Measurements from ENCODE around the gene SELL.
A peak's percentile ranks its signal among the peaks of the same experiment; 100 is the strongest.
"Not testable (repeated sequence)": the region's sequence is repeated elsewhere in the genome, so short reads cannot be mapped to it uniquely, and the experiment has no call there.

Gene SELL

DNA sequence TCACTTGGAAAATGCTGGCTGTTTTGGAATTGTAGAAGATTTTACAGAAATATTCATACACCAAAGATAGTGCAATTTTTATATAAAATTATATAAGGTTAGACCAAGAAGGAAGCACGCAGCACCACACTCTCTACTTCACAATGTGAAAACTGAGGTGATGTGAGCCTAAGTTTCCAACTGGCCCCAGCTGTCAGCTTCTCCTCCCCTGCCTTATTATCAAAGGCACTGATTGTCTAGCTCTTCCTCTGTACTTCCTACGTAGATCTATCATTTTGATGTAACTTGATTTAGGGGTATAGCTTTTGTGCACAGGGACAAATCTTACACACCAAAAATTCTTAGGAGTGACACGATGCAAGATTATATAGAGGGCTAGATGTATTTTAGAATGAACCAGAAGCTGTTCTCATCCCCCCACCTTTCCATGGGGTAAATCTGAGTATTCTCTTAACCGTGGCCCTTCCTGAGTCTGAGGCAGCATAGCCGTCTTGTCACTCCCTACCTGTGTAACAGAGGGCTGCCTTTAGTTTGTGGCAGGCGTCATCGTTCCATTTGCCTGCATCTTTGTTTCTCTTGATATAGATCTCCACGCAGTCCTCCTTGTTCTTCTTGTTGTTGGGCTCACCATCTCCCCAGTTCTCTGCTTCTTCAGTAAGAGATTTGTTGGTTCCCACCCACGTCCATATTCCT, 3.4 kb downstream of the SELL start:
- no peak for DNase-seq (ENCODE audit: low read depth in 2 of 3, low spot score in 1 of 3)

DNA sequence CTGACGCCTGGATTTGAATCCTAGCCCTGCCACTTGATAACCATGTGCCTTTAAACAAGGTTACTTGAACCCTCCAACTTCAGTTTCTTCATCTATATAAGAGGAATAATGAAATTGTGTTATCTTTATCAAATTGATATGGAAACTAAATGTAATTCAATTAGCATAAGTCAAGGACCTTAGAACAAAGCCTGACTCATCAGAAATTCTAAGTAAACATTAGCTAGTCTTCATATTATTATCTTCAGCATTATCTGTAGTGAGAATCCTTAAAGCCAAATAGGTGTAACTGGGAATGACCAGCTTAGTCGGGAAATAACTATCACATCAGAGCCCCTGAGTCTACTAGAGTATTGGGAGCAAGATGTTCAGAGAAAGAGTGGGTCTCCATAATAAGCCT, 6.6 kb downstream of the SELL start:
- DNase-seq (ENCODE audit: low read depth in 2 of 3, low spot score in 1 of 3) = no peak

DNA sequence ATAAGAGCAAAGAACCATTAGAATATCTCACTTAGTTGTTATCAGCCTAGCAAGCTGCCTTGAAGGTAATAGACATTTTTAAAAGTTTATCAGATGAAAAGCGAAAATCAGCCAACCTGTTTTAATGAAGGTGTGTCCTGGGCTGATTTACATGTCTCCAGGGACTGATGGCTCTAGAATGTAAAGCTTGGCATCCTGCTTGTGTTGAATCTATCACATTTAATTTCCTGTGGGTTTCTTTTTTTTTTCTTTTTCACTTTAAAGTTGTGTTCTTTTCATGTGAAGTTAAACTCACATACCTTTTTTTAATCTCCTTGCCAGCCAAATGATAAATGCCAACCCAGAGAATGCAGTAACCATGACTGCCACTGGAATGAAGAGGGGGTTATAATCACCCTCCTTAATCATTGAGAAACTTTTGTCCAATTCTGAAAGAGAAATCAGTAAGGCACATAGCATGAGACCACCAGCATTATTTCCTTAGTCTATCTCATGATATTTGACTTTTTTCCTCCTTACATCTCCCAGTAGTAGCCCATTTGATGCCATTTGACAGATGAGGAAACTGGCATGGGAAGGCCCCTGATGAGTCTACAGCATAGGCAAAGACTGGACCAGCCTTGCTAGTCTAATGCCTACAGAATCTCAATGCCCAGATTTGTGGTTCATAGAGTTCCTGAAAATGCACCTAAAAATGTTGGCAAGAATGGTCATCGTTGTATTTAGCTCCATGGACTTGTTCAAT, 10.0 kb downstream of the SELL start:
- DNase-seq (ENCODE audit: low read depth in 2 of 3, low spot score in 1 of 3) = no peak

DNA sequence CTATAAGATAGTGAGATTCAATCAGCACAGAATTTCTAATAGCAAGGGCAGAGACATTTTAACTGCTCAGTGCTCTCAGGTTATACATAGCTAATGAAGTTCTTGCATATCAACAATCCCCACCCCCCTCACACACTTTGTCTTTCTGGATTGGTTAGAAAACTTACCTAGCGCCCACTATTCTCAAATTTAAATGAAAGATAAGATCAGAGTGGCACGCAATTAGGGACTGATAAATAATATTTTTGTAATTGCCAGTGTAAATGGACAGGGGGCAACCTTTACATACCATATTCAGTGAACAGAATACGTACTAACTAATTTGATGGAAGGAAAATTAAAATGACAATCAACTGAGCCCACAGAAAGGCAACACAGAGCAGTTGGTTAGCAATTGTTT, 11.7 kb downstream of the SELL start:
- no peak for DNase-seq (ENCODE audit: low read depth in 2 of 3, low spot score in 1 of 3)

DNA sequence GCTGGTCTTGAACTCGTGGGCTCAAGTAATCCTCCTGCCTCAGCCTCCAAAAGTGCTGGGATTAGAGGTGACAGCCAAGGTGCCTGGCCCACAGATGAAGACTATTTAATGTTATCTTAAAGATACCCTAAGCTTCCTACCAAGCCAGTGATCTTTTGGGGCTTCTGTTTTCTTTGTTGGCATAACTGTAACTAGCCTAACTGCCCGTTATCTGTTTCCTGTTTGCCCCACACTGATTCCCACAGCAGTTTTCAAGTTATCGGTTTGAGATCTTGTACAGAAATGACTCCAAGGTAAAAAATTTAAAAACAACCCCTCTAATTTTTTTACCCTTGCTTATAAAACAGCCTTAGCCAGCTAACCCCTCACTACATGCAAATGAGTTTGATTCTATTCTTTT, 12.4 kb downstream of the SELL start:
- DNase-seq (ENCODE audit: low read depth in 2 of 3, low spot score in 1 of 3) = no peak

DNA sequence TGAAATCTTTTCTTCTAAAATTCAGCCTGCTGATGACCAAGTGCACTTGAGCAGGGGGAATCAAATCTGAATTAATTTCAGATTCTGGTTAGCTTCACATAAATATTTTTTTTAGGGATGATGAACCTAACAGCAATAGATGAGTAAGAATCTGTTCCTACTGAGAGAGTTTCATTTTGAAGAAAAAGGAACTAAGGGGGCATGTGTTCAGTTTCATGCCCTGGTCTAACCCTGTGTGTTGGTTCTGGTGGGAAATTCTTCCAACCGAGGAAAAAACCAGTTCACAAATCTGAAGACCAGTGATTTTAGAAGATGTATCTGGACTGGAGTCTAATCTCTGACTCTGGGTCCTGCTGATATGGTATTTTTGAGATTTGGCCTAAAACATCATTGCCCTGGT, 13.7 kb downstream of the SELL start:
- no peak for DNase-seq (ENCODE audit: low read depth in 2 of 3, low spot score in 1 of 3)

DNA sequence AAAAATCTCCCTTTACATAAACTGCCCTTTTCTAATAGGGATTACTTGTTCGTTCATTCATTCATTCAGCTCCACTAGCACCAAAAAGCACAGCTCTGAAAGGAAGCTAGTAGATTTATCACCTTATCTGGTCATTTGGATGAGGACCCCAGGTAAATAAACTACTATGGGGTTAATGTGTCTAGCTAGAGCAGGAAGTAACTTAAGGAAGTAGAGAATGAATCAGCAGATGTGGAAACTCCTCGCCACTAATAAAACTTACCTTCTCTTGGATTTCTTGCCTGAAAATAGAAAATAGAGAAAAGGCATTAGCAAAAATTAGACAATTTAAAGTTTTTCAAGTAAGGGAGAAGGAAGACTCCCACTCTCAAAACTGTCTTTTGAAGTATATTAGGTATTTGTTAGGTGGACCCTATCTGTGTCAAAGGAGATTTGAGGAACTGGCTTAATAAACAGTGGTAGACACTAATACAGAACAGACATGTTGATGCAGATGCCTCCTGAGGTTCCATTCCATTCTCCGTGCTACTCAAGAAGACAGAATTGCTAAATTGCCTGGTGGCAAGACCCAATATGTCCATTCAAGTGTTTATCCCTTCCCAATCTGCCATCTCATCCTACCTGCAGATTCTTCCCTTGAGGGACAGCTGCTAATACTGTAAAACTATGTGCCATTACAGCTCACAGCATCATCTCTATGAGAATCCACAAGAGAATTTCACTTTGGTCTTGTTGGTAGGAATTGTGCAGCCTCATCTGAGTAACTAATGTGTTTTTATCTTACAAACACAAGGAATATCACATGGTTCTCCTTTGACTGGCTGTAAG, 14.9 kb downstream of the SELL start:
- DNase-seq (ENCODE audit: low read depth in 2 of 3, low spot score in 1 of 3) = no peak

DNA sequence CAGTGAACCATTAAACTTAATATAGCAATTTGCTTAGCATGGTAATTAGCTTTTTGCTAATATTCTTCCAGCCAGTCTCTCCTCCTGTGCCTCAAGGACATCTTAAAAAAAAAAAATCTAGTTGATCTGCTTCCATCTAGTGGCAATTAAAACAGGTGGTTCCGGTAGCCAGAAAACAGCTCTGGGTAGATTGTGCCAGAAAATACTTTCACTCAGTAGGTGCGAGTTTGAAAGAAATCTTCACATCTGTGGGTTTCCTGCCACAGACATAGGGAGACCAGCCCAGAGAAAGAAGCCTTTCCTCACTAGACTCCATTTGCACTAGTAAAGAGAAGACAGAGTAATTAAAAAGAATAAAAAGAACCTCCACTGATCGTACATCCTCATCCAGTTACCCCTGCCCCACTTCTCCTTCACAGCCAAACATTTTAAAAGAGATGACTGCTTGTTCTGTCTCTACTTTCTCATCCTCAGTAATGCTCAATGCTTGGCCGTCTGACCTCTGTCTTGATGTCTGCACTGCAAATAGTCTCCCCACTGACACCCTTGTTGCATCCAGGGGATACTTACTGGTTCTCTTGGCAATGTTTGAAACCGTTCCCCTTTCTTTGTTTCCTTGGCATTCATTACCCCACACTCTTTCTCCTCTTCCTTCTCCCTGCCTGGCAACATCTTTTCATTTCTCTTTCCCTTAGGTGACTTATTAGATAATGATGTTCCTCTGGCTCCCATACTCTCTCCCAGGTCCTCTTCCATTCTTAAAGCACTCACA, 16.9 kb downstream of the SELL start:
- DNase-seq (ENCODE audit: low read depth in 2 of 3, low spot score in 1 of 3) = no peak

DNA sequence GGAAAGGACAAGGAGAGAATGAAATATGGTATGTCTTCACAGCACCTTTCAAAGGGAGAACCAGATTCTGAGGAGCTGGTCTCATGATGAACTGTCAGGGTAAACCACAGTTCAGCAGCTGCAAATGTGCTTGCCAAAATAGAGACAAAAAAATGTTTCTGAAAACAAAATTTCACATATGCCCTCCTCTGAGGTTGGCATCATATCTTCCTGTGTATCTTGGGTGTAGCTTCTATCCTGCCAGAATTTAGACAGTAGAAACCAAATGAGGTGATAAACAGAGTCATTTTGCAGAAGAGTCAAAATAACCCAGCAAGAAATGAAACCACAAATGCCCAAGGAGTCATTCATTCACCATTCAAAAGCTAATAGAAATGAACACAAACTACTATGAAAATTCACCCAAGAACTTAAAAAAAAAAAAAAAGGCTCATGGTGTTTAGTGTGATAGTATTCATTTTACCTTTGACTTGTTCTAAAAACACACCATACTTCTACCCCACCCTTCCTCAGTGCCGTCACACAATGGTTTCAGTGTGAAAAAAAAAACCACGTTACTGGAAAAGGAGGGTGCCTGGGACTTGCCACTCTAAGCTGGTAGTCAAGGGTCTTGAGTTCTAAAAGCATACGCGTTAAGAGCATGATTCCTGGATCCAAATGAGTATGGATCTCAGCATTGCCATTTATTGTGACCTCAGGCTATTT, 18.5 kb downstream of the SELL start:
- DNase-seq (ENCODE audit: low read depth in 2 of 3, low spot score in 1 of 3) = no peak

DNA sequence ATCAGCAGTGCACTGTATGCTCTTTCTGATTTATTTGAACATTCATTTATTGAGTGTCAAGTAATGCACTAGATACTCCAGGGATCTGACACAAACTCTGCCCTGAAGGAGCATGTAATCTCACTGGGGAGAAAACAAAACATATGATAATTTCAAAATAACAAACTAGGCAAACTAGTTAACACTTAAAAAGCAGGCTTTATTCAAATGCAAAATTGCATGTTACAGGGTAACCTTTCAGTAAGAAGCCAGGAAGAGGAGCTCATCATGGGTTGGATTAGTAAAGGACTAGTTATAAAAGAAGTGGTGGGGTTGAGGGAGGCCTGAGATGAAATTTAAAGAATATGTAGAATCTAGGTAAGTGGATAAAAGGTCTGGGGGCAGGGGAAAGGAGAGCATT, 20.9 kb downstream of the SELL start:
- DNase-seq (ENCODE audit: low read depth in 2 of 3, low spot score in 1 of 3) = no peak

DNA sequence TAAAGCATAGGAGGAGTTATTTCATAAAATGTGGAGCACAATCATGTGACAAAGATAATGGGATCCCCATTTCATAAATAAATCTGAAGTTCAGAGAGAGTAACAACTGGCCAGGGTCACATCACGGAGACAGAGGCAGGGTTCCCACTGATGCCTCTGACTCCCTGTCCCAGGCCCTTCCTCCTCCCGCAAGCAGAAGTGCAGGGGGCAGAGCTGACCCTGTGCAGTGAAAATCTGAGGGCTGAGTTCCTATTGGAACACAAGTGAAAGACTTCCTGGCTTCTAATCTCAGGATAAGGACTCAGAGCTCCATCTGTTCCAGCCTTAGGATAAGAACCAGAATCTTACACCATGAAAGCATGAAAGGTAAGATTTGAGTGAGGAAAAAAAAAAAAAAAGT, 22.0 kb downstream of the SELL start:
- no peak for DNase-seq (ENCODE audit: low read depth in 2 of 3, low spot score in 1 of 3)

DNA sequence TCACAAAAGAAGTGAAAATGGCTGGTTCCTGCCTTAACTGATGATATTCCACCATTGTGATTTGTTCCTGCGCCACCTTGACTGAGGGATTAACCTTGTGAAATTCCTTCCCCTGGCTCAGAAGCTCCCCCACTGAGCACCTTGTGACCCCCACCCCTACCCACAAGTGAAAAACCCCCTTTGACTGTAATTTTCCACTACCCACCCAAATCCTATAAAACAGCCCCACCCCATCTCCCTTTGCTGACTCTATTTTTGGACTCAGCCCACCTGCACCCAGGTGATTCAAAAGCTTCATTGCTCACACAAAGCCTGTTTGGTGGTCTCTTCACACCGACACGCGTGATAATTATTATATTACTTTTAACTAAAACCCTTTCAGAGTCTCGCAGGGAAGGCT, 23.0 kb downstream of the SELL start:
- not testable (repeated sequence) for DNase-seq (ENCODE audit: low read depth in 2 of 3, low spot score in 1 of 3)

DNA sequence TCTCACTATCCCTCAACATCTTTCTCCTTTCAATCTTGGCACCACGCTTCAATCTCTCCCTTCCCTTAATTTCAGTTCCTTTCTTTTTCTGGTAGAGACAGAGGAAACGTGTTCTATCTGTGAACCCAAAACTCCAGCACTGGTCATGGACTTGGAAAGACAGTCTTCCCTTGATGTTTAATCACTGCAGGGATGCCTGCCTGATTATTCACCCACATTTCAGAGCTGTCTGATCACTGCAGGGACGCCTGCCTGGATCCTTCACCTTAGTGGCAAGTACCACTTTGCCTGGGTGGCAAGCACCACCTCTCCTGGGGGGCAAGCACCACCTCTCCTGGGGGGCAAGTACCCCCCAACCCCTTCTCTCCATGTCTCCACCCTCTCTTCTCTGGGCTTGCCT, 27.8 kb downstream of the SELL start:
- no peak for DNase-seq (ENCODE audit: low read depth in 2 of 3, low spot score in 1 of 3)

DNA sequence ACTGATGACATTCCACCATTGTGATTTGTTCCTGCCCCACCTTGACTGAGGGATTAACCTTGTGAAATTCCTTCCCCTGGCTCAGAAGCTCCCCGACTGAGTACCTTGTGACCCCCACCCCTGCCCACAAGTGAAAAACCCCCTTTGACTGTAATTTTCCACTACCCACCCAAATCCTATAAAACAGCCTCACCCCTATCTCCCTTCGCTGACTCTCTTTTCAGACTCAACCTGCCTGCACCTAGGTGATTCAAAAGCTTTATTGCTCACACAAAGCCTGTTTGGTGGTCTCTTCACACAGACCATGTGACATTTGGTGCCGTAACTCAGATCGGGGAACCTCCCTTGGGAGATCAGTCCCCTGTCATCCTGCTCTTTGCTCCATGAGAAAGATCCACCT, 28.3 kb downstream of the SELL start:
- DNase-seq (ENCODE audit: low read depth in 2 of 3, low spot score in 1 of 3) = not testable (repeated sequence)

DNA sequence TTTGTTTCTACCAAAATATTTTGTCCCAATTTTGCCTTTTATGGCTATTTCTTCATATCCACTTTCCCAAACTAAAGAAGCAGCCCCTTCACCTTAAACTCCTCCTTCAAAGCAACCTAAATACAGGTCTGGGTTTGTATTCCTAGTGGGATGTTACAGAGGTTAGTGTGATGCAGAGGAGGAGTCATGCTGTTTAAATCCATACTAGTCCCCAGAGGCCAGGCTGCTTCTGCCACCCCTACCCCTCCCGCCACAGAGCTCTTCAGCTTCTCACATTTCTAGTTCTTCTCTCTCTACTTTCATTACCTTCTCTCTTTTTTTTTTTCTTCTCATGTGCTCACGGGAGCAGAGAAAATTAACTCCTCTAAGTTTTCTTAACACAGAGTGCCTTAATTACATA, 29.3 kb downstream of the SELL start:
- no peak for DNase-seq (ENCODE audit: low read depth in 2 of 3, low spot score in 1 of 3)

DNA sequence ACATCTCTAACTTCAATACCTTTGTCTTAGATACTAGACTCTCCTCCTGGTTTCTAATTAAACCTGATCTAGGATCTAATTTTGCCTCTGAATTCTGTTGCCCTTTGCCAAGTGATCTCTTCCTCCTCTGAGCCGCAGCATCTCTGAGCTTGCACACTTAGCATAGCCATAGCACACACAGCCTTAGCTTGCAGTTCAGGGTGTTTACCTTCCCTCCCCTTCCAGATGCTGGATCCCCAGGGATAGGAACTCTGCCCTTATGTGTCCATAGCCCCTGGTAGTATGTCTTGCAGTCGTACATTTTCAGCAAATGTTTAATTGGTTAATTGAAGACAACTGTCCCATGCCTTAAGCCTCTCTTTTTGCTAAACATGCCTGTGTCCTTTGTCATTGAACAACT, 30.3 kb downstream of the SELL start:
- DNase-seq (ENCODE audit: low read depth in 2 of 3, low spot score in 1 of 3) = no peak

DNA sequence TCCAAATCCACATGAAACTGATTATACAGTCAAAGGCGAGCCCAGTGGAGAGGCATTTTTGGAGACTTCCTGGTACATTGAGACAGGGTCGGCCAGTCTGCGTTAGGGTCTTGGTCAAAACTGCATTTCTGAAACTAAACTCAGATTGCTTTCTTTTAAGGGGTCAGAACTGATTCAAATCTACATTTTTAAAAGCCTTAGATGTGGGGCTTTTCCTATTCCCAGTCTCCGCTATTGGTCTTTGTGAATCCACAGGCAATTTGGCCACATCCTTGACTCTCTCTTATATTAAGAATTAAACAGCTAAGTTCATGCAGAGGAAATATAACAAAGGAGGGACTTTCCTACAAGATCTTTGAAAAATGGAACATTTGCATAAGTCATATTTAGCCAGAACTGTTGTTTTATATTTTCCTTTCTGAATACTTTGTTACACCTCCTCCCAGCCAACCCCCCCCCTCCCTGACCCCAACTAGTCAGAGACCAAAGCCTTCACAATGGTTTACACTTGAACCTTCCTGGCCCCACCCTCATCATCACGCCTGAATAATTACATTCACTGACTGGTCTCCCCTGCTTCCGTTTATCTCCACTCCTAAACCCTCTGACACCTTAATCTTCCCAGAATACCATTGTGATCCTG, 30.9 kb downstream of the SELL start:
- peak; percentile 52 to 61 (median 56) for DNase-seq (ENCODE audit: low read depth in 2 of 3, low spot score in 1 of 3)

DNA sequence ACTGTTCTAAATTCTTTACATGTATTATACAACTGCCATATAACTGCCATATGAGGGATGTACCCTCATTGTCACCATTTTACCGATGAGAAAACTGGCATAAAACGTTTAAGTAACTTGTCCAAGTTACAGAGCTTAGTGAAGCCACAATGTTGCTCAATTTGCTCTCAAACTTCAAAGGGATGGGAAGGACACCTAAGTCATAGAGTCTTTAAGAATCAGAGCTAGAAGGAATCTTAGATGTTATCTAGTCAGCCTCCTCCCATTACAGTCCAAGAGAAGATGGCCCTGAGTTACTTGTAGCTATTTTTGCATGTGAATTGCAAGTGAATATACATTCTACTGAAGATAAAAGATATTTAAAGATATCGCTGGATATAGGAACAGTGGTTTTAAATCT, 31.7 kb downstream of the SELL start:
- no peak for DNase-seq (ENCODE audit: low read depth in 2 of 3, low spot score in 1 of 3)

DNA sequence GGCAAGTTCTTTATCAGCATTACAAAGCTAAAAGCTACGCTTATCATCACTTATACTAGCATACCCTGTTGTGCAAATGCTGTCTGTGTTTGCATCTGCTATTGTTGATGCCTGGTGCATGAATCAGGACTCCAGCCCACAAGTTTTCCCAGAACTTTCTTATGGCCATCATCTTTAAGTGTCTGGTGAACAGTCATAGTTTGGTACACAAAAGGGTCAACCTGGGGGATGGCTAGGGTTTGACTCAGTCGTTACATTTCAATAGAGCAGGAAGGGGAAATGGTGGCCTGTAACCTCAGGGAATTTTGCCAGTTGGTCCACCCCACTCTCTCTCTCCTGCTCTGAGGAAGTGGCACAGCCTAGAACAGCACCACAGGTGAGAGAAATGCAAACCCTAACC, 35.4 kb downstream of the SELL start:
- no peak for DNase-seq (ENCODE audit: low read depth in 2 of 3, low spot score in 1 of 3)

DNA sequence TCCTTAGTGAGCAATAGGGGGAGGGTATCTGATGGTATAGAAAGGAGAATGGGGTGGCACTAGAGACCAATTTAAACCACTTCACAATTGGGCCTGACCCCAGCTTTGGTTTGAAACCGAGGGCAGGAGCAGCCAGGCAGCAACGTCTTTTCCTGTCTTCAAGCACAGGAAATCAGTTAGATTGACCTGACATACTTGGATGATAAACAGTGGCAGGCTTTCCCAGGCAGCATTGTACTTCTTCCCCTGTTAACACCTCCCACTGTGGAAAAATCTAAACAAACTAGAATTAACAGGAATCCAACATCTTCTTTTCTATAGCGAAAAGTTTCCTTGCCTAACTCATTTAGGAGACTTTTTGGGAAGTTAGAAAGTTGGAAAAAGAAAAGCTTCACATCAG, 40.6 kb downstream of the SELL start:
- no peak for DNase-seq (ENCODE audit: low read depth in 2 of 3, low spot score in 1 of 3)
